Activated CD4-positive, CD25-positive, alpha-beta regulatory T cell treated with anti-CD3 and anti-CD28 coated beads, Interleukin-2, amount 50 U/mL, for 16 hours (primary cell): ENCODE measurements around the gene TRDN.
"Not testable (repeated sequence)": the region's sequence is repeated elsewhere in the genome, so short reads cannot be mapped to it uniquely, and the experiment has no call there.

Experiments used
- DNase-seq: peaks from one replicate; pipeline ENCODE4 v3.0.0-alpha.2; 2020; ENCODE audit warnings: low read depth, low spot score

Gene TRDN

DNA sequence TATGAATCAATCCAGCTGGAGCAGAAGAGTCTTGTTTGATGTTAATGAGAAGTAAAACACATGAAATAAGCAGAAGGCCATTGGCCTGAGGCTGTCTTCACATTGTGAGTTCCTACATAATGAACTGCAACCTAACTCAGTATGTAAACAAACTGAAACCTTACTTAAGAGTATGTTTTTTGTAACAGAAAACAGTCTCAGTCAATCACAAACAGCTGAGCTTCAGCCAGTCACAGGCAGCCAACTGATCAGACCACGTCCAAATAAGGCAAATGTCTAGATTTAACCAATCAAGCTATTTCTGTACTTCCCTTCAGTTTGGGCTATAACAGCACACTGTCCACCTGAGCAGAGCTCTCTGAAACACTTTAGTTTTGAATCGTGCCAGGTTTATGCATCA, 234.7 kb downstream of the TRDN start:
- DNase-seq, result no peak

- no peak for DNase-seq
These were observed 238.7 kb downstream of the TRDN start for GRCh38 chr6:123398072-123398471.

DNA sequence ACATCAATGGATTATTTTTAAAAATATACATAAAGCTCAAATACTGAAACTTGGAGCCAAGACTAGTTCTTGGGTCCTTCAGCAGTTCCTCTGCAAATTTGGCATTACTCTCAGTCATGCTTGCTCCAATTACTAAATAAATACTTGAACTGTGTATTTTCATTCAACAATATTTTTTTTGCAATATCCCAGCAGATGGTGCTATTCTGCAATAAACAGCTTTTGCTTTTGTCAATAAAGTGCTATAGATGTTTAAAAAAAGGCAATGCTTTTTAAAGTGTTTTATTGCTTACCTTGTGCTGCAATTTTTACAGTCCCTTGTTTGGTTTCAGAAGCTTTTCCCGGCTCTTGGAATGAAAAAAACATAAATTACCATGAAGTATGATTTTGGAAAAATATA, 243.4 kb downstream of the TRDN start:
- DNase-seq, result no peak

- no peak for DNase-seq
These were observed 253.0 kb downstream of the TRDN start for GRCh38 chr6:123383718-123384117.

GRCh38 chr6:123380257-123380656, 256.5 kb downstream of the TRDN start:
- no peak for DNase-seq

DNA sequence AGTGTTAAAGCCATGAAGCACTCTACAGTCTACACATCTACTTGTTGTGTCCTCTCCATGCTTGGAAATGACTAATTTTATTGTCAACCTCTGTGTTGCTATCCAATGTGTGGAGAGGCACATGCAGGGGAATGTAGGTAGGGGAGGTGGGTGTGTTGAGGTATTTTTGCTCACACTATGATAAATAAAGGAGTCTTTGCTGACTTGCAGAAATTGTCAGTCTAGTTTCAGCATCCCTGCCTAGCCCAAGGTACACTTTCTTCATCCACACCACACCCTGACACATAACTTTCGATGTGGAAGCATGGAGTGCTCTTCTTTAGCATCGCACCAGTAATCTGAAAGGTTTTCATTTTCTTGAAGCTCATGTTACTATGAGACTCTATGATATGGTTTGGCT, 264.0 kb downstream of the TRDN start:
- DNase-seq, result no peak

GRCh38 chr6:123363912-123364311, 272.8 kb downstream of the TRDN start:
- DNase-seq, result no peak

- DNase-seq, result no peak
These were observed 276.4 kb downstream of the TRDN start for GRCh38 chr6:123360359-123360758.

DNA sequence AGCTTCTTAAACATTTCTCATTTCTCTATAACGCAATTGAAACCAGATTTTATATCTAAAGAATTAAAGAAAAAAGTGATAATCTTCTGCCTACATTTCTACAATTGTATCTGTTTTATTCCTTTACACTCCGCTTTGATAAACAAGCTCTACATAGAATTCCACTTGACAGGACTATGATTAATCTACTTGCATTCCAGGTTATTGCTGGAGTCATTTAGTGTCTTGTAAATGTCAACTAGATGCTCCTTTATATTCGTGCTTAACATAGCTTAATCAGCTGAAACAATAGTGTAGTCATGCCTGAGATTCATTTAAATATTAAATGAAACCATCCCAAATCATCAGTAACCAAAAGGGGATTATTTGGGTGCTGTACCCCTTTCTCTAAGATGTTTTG, 284.0 kb downstream of the TRDN start:
- no peak for DNase-seq

- no peak for DNase-seq
These were observed 284.5 kb downstream of the TRDN start for GRCh38 chr6:123352279-123352678.

DNA sequence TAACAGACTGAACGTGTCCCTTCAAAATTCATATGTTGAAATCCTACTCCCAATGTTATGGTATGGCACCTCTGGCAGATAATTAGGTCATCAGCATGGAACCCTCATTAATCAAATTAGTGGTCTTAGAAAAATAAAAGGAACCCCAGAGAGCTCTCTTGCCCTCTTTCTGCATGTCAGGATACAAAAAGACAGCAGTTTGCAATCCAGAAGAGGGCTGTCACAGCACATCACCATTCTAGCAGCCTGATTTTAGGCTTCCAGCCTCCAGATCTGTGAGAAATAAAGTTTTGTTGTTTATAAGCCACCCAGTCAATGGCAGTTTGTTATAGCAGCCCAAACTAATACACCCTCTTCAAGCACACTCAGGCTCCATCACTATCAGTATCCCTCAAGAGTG, 292.9 kb downstream of the TRDN start:
- DNase-seq, result no peak

GRCh38 chr6:123338394-123338793, 298.4 kb downstream of the TRDN start:
- no peak for DNase-seq

DNA sequence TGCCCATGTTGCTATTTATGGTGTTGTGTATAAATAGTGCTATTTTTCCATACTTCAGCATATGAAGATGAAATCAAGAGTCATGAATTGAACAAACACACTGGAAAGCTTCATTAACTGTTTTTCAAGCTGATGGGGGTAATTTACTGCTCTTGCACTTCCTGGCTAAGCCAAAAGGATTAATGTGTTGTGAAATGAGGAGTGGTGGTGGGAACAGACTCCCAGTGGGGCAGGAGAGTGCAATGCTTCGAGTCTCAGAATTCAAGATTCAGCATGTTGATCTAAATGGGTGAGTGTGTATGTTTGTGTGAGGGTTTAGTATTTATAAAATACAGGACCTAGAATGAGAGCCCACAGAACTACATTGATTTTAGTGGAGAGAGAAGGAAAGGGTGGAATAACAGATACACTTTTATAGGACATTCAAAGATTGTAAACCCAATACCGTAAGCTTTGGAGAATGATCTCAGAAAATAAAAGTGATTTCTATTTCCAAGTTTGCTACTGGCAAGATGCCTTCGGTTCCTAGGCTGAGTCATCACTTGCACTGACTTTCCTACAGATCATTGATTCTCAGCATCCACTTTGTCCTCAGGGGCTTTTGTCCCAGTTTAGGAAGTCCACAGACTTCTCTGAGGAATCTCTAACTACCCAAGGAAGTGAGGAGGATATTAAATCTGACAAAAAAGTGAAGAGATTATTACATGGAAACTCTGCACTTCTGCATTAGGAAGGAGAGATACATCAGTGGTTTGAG, 303.6 kb downstream of the TRDN start:
- no peak for DNase-seq

GRCh38 chr6:123332070-123332469, 304.7 kb downstream of the TRDN start:
- DNase-seq, result no peak

- DNase-seq, result no peak
These were observed 307.4 kb downstream of the TRDN start for GRCh38 chr6:123329337-123329736.

DNA sequence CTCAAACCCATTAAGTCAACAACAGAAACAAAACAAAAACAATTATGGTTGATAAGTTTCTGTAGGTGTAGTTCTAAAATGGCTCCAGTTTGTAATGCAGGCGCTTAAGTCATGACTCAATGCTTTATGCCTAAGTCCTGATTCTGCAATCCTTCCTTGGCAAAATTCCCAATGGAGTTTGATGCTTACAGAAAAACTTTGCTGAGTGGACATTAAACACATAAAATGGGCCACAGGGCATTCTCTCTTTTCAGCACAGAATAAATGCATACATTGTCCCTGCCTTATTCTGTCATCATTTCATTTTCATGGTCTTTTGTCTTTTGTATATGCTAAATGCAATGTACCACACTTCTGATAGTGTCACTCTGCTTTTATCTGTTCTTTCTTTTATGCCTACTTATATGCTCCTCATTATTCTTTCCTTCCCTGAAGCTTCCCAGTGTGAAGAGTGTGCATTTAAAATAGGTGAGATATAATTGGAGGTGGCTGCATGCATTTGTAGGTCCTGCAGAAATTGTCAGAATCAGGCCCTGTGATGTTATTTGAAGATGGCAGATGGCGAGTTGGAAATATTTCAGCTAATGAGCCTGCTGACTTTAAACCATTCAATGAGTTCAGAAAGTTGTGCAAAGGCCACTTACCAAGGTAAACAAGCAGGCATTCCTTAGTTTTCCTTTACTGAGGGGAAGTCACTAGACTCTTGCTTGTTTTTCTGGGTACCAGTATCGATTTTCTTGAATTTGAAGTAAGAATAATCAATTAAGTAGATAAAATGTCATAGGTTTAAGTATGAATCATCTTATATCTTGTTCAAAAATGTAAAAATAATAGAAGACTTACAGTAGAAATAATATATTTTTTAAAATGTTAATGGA, 313.1 kb downstream of the TRDN start:
- DNase-seq, result no peak

GRCh38 chr6:123321020-123321419, 315.7 kb downstream of the TRDN start:
- no peak for DNase-seq

- no peak for DNase-seq
These were observed 319.9 kb downstream of the TRDN start for GRCh38 chr6:123316733-123317323.

GRCh38 chr6:123314459-123314858, 322.3 kb downstream of the TRDN start:
- not testable (repeated sequence) for DNase-seq

- no peak for DNase-seq
These were observed 327.6 kb downstream of the TRDN start for GRCh38 chr6:123309130-123309529.

DNA sequence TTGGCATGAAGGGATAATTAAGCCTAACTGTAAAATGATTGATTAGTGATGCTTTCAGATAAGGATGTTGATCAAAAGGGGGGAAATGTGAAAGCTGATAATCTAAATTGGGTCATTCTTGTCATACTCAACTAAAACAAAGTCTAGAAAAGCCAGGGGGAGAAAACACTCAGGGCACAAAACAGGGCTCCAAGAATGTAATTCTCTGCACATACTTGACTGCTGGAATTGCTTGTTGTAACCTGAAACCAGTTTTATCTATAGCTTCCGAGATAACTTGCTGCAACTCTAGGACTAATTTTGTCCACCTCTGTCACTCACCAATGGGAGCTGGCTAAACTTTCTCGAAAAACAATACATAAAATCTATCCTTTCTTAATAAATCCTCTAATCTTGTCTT, 330.4 kb downstream of the TRDN start:
- no peak for DNase-seq

DNA sequence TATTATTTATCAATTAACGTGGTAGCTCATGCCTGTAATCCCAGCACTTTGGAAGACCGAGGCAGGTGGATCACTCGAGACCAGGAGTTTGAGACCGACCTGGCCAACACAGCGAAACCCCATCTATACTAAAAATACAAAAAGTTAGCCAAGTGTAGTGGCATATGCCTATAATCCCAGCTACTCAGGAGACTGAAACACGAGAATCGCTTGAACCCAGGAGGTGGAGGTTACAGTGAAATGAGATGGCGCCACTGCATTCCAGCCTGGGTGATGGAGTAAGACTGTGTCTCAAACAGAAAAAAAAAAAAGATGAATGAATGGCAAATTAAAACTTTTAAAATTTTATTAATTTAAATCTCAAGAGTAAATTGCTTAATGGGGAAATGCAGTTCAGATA, 341.1 kb downstream of the TRDN start:
- DNase-seq, result no peak

GRCh38 chr6:123295181-123295580, 341.6 kb downstream of the TRDN start:
- no peak for DNase-seq
